ENCODE measurements around the gene HTR1D. TPM values are rescaled to one million over a fixed set of nuclear protein-coding genes. Genes with fewer than 3 reads are reported as not detected.
"Not testable (repeated sequence)": the region's sequence is repeated elsewhere in the genome, so short reads cannot be mapped to it uniquely, and the experiment has no call there.

Gene HTR1D
- polyA plus RNA-seq (ENCODE audit: insufficient read length) = 0.23 TPM
- long read RNA-seq, donor 1, partial matches to known transcripts = 0 of 3 reads
- long read RNA-seq, donor 1, other reads (novel, unspliced or antisense) = 0 of 3 reads
- long read RNA-seq, donor 2, partial matches to known transcripts = 0 of 2 reads
- long read RNA-seq, donor 2, other reads (novel, unspliced or antisense) = 0 of 2 reads
- long read RNA-seq, donor 3 = 0 reads
- long read RNA-seq, donor 4 = 0 reads
- long read RNA-seq, donor 5 = 0 reads
- long read RNA-seq, donor 6 = 0 reads
- long read RNA-seq, donor 7, partial matches to known transcripts = 0 of 1 reads
- long read RNA-seq, donor 7, other reads (novel, unspliced or antisense) = 0 of 1 reads
- long read RNA-seq, donor 8 = 0 reads

- DNase-seq = no peak
Measured at GRCh38 chr1:23217421-23218115, at the start of gene HTR1D. Gene HTR1D, minus strand, starts transcription at chr1:23217502. Its CDS starts 23,283 bp downstream, at chr1:23194219.

- no peak for DNase-seq
Measured at GRCh38 chr1:23263380-23263887, 46.1 kb upstream of the HTR1D start.

- DNase-seq = not testable (repeated sequence)
Measured at GRCh38 chr1:23258082-23258481, 40.8 kb upstream of the HTR1D start.

GRCh38 chr1:23257371-23257770 is 40.1 kb upstream of the HTR1D start:
- not testable (repeated sequence) for DNase-seq

GRCh38 chr1:23254584-23254983 is 37.3 kb upstream of the HTR1D start:
- DNase-seq = no peak

GRCh38 chr1:23251812-23252211 is 34.5 kb upstream of the HTR1D start:
- no peak for DNase-seq

GRCh38 chr1:23249787-23250454 is 32.6 kb upstream of the HTR1D start:
- peak; percentile 50 for DNase-seq

- no peak for DNase-seq
Measured at GRCh38 chr1:23247276-23247675, 30.0 kb upstream of the HTR1D start.

GRCh38 chr1:23246274-23246673 is 29.0 kb upstream of the HTR1D start:
- DNase-seq = no peak

GRCh38 chr1:23244256-23244761 is 27.0 kb upstream of the HTR1D start:
- no peak for DNase-seq

GRCh38 chr1:23242414-23242813 is 25.1 kb upstream of the HTR1D start:
- DNase-seq = no peak

GRCh38 chr1:23239638-23240295 is 22.5 kb upstream of the HTR1D start:
- DNase-seq = no peak

- DNase-seq = no peak
Measured at GRCh38 chr1:23238565-23238964, 21.3 kb upstream of the HTR1D start.

- DNase-seq = no peak
Measured at GRCh38 chr1:23237508-23237907, 20.2 kb upstream of the HTR1D start.

GRCh38 chr1:23227806-23228205 is 10.5 kb upstream of the HTR1D start:
- no peak for DNase-seq

- no peak for DNase-seq
Measured at GRCh38 chr1:23224739-23225648, 7.7 kb upstream of the HTR1D start.

GRCh38 chr1:23223963-23224362 is 6.7 kb upstream of the HTR1D start:
- DNase-seq = not testable (repeated sequence)

GRCh38 chr1:23223490-23223951 is 6.2 kb upstream of the HTR1D start:
- DNase-seq = not testable (repeated sequence)

- no peak for DNase-seq
Measured at GRCh38 chr1:23222742-23223141, 5.4 kb upstream of the HTR1D start.

GRCh38 chr1:23222331-23222730 is 5.0 kb upstream of the HTR1D start:
- no peak for DNase-seq

- no peak for DNase-seq
Measured at GRCh38 chr1:23221107-23221506, 3.8 kb upstream of the HTR1D start.
